H9 (cell line): Measurements from ENCODE around the gene SLC17A9. TPM values are rescaled to one million over a fixed set of nuclear protein-coding genes. Genes with fewer than 3 reads are reported as not detected.

Experiments
- DNase-seq: peaks from one replicate; pipeline ENCODE4 v3.0.0-alpha.2; 2017
- H2AFZ ChIP-seq: one replicate; pipeline ENCODE4 v1.6.1; 2013; ENCODE audit warnings: mild to moderate bottlenecking, low read length, control low read depth, moderate library complexity
- H2AK5ac ChIP-seq: 2 replicates; pipeline ENCODE4 v1.6.1; 2013; ENCODE audit warnings: low read length, control low read depth, mixed read lengths; ENCODE audit not compliant: insufficient read length
- H2BK120ac ChIP-seq: one replicate; pipeline ENCODE4 v1.6.1; 2013; ENCODE audit warnings: low read depth, mild to moderate bottlenecking, low read length, control low read depth, inconsistent platforms; ENCODE audit not compliant: poor library complexity, severe bottlenecking
- H2BK12ac ChIP-seq: 2 replicates; pipeline ENCODE4 v1.6.1; 2013; ENCODE audit warnings: low read length, control low read depth, mixed read lengths, low read depth; ENCODE audit not compliant: insufficient read length
- H2BK15ac ChIP-seq: 2 replicates; pipeline ENCODE4 v1.6.1; 2013; ENCODE audit warnings: low read depth, low read length, control low read depth
- H2BK20ac ChIP-seq: one replicate; pipeline ENCODE4 v1.6.1; 2013; ENCODE audit warnings: low read depth, mild to moderate bottlenecking, low read length, control low read depth, inconsistent platforms; ENCODE audit not compliant: poor library complexity, severe bottlenecking
- H2BK5ac ChIP-seq: 2 replicates; pipeline ENCODE4 v1.6.1; 2013; ENCODE audit warnings: low read length, control low read depth, mixed read lengths; ENCODE audit not compliant: insufficient read length
- H3K14ac ChIP-seq: 2 replicates; pipeline ENCODE4 v1.6.1; 2013; ENCODE audit warnings: low read length, control low read depth; ENCODE audit not compliant: insufficient read depth
- H3K18ac ChIP-seq: 2 replicates; pipeline ENCODE4 v1.6.1; 2013; ENCODE audit warnings: low read depth, mild to moderate bottlenecking, mixed read lengths, low read length, control low read depth; ENCODE audit not compliant: insufficient read length
- H3K23ac ChIP-seq: 2 replicates; pipeline ENCODE4 v1.6.1; 2013; ENCODE audit warnings: low read length, control low read depth, mixed read lengths, low read depth; ENCODE audit not compliant: insufficient read length
- H3K23me2 ChIP-seq: 2 replicates; pipeline ENCODE4 v1.6.1; 2013; ENCODE audit warnings: low read depth, mild to moderate bottlenecking, mixed read lengths, low read length, control low read depth; ENCODE audit not compliant: insufficient read length, poor library complexity, severe bottlenecking
- H3K27ac ChIP-seq: 2 replicates; pipeline ENCODE4 v1.5.1; 2013; ENCODE audit warnings: low read length, control low read depth, mixed read lengths, low read depth; ENCODE audit not compliant: insufficient read length
- H3K27me3 ChIP-seq: 2 replicates; pipeline ENCODE4 v1.6.1; 2013; ENCODE audit warnings: low read length, control low read depth, inconsistent platforms; ENCODE audit not compliant: insufficient read depth
- H3K4ac ChIP-seq: 2 replicates; pipeline ENCODE4 v1.6.1; 2013; ENCODE audit warnings: low read depth, mild to moderate bottlenecking, control low read depth, inconsistent platforms, low read length, moderate library complexity
- H3K4me1 ChIP-seq: 2 replicates; pipeline ENCODE4 v1.6.1; 2013; ENCODE audit warnings: low read length, control low read depth, inconsistent platforms; ENCODE audit not compliant: insufficient read depth
- H3K4me2 ChIP-seq: 2 replicates; pipeline ENCODE4 v1.6.1; 2013; ENCODE audit warnings: low read length, control low read depth, mixed read lengths; ENCODE audit not compliant: insufficient read length, insufficient read depth
- H3K56ac ChIP-seq: 2 replicates; pipeline ENCODE4 v1.6.1; 2013; ENCODE audit warnings: low read depth, mild to moderate bottlenecking, mixed read lengths, low read length, control low read depth; ENCODE audit not compliant: insufficient read length
- H3K79me1 ChIP-seq: 2 replicates; pipeline ENCODE4 v1.6.1; 2013; ENCODE audit warnings: low read depth, mild to moderate bottlenecking, moderate library complexity, low read length, control low read depth, inconsistent platforms; ENCODE audit not compliant: insufficient read depth, poor library complexity, severe bottlenecking
- H3K79me2 ChIP-seq: 2 replicates; pipeline ENCODE4 v1.6.1; 2013; ENCODE audit warnings: low read length, control low read depth, inconsistent platforms; ENCODE audit not compliant: insufficient read depth
- H3K9ac ChIP-seq: 2 replicates; pipeline ENCODE4 v1.6.1; 2013; ENCODE audit warnings: low read length, control low read depth, mixed read lengths; ENCODE audit not compliant: insufficient read length; ENCODE audit errors: extremely low read depth
- H3K9me3 ChIP-seq: one replicate; pipeline ENCODE4 v1.6.1; 2013; ENCODE audit warnings: low read depth, low read length, inconsistent platforms; ENCODE audit not compliant: control insufficient read depth
- H3T11ph ChIP-seq: one replicate; pipeline ENCODE4 v1.6.1; 2013; ENCODE audit warnings: mild to moderate bottlenecking, low read length, control low read depth, inconsistent platforms
- H4K20me1 ChIP-seq: one replicate; pipeline ENCODE4 v1.6.1; 2013; ENCODE audit not compliant: control insufficient read depth, insufficient read length, insufficient read depth
- H4K5ac ChIP-seq: 2 replicates; pipeline ENCODE4 v1.6.1; 2013; ENCODE audit warnings: low read depth, mild to moderate bottlenecking, mixed read lengths, low read length, control low read depth; ENCODE audit not compliant: insufficient read length
- H4K8ac ChIP-seq: replicated peaks from 2 replicates; pipeline ENCODE4 v1.6.1; 2013; ENCODE audit warnings: low read length, control low read depth, mixed read lengths, low read depth; ENCODE audit not compliant: insufficient read length
- H4K91ac ChIP-seq: 2 replicates; pipeline ENCODE4 v1.6.1; 2013; ENCODE audit warnings: low read depth, mild to moderate bottlenecking, moderate library complexity, mixed read lengths, low read length, control low read depth; ENCODE audit not compliant: insufficient read length
- H3K27ac Mint-ChIP-seq, 3 experiments: 2 replicates in 2 of 3; 3 replicates in 1 of 3; pipeline ENCODE4 v1.8.0; 2020 to 2021; ENCODE audit warnings: mixed read lengths in 3 of 3, mild to moderate bottlenecking in 1 of 3, moderate library complexity in 1 of 3
- H3K27me3 Mint-ChIP-seq: 2 replicates; pipeline ENCODE4 v1.8.0; 2021; ENCODE audit warnings: low read depth, mild to moderate bottlenecking, moderate library complexity, mixed read lengths
- H3K36me3 Mint-ChIP-seq, 3 experiments: 2 replicates in 2 of 3; 3 replicates in 1 of 3; pipeline ENCODE4 v1.8.0; 2020 to 2021; ENCODE audit warnings: low read depth in 3 of 3, mixed read lengths in 3 of 3; ENCODE audit not compliant: insufficient read depth in 1 of 3
- H3K4me1 Mint-ChIP-seq, 2 experiments: 2 replicates each; pipeline ENCODE4 v1.8.0; 2020; ENCODE audit warnings: mixed read lengths in 2 of 2
- H3K4me3 Mint-ChIP-seq, 2 experiments: 2 replicates in 1 of 2; 3 replicates in 1 of 2; pipeline ENCODE4 v1.8.0; 2020 to 2021; ENCODE audit warnings: mild to moderate bottlenecking in 2 of 2, mixed read lengths in 2 of 2, moderate library complexity in 1 of 2
- H3K9me3 Mint-ChIP-seq, 2 experiments: 2 replicates in 1 of 2; 3 replicates in 1 of 2; pipeline ENCODE4 v1.8.0; 2020; ENCODE audit warnings: mild to moderate bottlenecking in 2 of 2, mixed read lengths in 2 of 2, moderate library complexity in 1 of 2
- CTCF ChIP-seq: fragments of 200-600 bp; sonication (generic); conservative IDR thresholded peaks from 3 replicates; pipeline ENCODE4 v1.8.0; 2021; ENCODE audit warnings: antibody characterized with exemption, mild to moderate bottlenecking
- WGBS: extraction: QIAGEN DNeasy Blood & Tissue Kit; methylation state at CpG from one replicate; pipeline ENCODE4 v1.1.7; 2013; ENCODE audit warnings: missing lambda C conversion rate, low lambda C conversion rate, mixed read lengths; ENCODE audit not compliant: insufficient read length; ENCODE audit errors: extremely low coverage; 5-methylcytosine and 5-hydroxymethylcytosine counted together
- total RNA-seq: library from RNA; stranded (reverse); gene quantifications from 2 replicates; pipeline ENCODE4 v1.2.1, GENCODE V29; 2021

SLC17A9 gene
- total RNA-seq, 1 experiment from 2014 or later = 20.9 TPM

GRCh38 chr20:63015147-63015661 is 62.7 kb downstream of the SLC17A9 start:
- no peaks in the 10 kb centered on the region; the same call in 1 of the 2 replicates for H3K4me1 ChIP-seq
- H3K18ac ChIP-seq = no peak overlapping the region
- TF ChIP-seq CTCF = no peak
- Mint-ChIP-seq H3K27ac (no peak overlapping the region), H3K4me3 (peak overlapping the region in 1 of 2 experiments; percentile 73; a peak in 1 of 5 replicates), H3K36me3 (peaks cover 10 to 29% (median 13%) of the 10 kb centered on the region in 3 experiments), H3K9me3 (peaks cover 28% of the 10 kb centered on the region in 2 experiments), H3K4me1 (peaks cover 20 to 25% of the 10 kb centered on the region in 2 experiments), H3K27me3 (peaks cover 48% of the 10 kb centered on the region)
- no peaks in the 10 kb centered on the region for H4K20me1 ChIP-seq
- no peak overlapping the region for H2BK20ac ChIP-seq
- H3T11ph ChIP-seq = no peak overlapping the region
- no peak overlapping the region for H2BK12ac ChIP-seq
- no peak overlapping the region for H3K27ac ChIP-seq
- no peak overlapping the region for H2AK5ac ChIP-seq
- no peak overlapping the region for H4K91ac ChIP-seq
- no peaks in the 10 kb centered on the region for H3K9me3 ChIP-seq
- no peak overlapping the region for H2BK5ac ChIP-seq
- H3K79me2 ChIP-seq = no peaks in the 10 kb centered on the region
- no peak overlapping the region for H3K56ac ChIP-seq
- no peak overlapping the region for H3K9ac ChIP-seq
- no peak overlapping the region for H2BK15ac ChIP-seq
- no peaks in the 10 kb centered on the region for H3K79me1 ChIP-seq
- DNase-seq = no peak
- H3K23me2 ChIP-seq = no peaks in the 10 kb centered on the region
- no peaks in the 10 kb centered on the region for H3K27me3 ChIP-seq
- H4K5ac ChIP-seq = no peak overlapping the region
- no peak overlapping the region for H3K23ac ChIP-seq
- H4K8ac ChIP-seq = no peak overlapping the region
- H2AFZ ChIP-seq = no peak overlapping the region
- H3K4ac ChIP-seq = no peak overlapping the region
- H3K4me2 ChIP-seq = peak overlapping the region; percentile 1
- no CpG with 5 or more reads among the region's 15 CpGs for WGBS
- H3K14ac ChIP-seq = no peak overlapping the region
- no peak overlapping the region for H2BK120ac ChIP-seq
